Fibroblast of skin of left biceps (primary cell): Measurements from ENCODE around the gene IL32.

Source experiments
- DNase-seq, 2 experiments: peaks; one replicate each; pipeline ENCODE4 v3.0.0-alpha.2; 2013; ENCODE audit warnings: low read depth in 2 of 2

Gene IL32

GRCh38 chr16:3089717-3090592, 24.5 kb downstream of the IL32 start:
- no peak for DNase-seq

GRCh38 chr16:3091551-3091950, 26.1 kb downstream of the IL32 start:
- no peak for DNase-seq

- no peak for DNase-seq
These were observed 27.1 kb downstream of the IL32 start for GRCh38 chr16:3092501-3092941.

- no peak for DNase-seq
These were observed 29.0 kb downstream of the IL32 start for GRCh38 chr16:3094289-3095027.

- DNase-seq = no peak
These were observed 30.4 kb downstream of the IL32 start for GRCh38 chr16:3095869-3096268.

GRCh38 chr16:3096362-3096761, 30.9 kb downstream of the IL32 start:
- DNase-seq = no peak

- DNase-seq = no peak
These were observed 31.8 kb downstream of the IL32 start for GRCh38 chr16:3097266-3097665.

- no peak for DNase-seq
These were observed 33.3 kb downstream of the IL32 start, which contains the start of gene ZSCAN10 for GRCh38 chr16:3098459-3099394. ZSCAN10 (minus strand) TSS chr16:3099294; CDS start chr16:3092937, 6,357 bp downstream.

GRCh38 chr16:3099395-3099731, 33.9 kb downstream of the IL32 start:
- no peak for DNase-seq

GRCh38 chr16:3099732-3100499, 34.5 kb downstream of the IL32 start:
- DNase-seq = peak; percentile 65 to 66

GRCh38 chr16:3101018-3101840, 35.8 kb downstream of the IL32 start:
- no peak for DNase-seq

GRCh38 chr16:3101841-3102470, 36.5 kb downstream of the IL32 start:
- DNase-seq = no peak

- DNase-seq = peak; percentile 73 to 75
These were observed 40.9 kb downstream of the IL32 start for GRCh38 chr16:3106205-3106928.

GRCh38 chr16:3112058-3112880, 46.8 kb downstream of the IL32 start, which contains the start of gene ZNF205:
ZNF205 (plus strand) TSS chr16:3112586; CDS start chr16:3113431, 845 bp downstream.
- peak; percentile 35 to 40 for DNase-seq

GRCh38 chr16:3112881-3113574, 47.6 kb downstream of the IL32 start:
- DNase-seq = no peak

- no peak for DNase-seq
These were observed 48.5 kb downstream of the IL32 start for GRCh38 chr16:3113765-3114479.

GRCh38 chr16:3115003-3115402, 49.6 kb downstream of the IL32 start:
- no peak for DNase-seq
